HepG2 (cell line): Measurements from ENCODE around the gene SYMPK. TPM values are rescaled to one million over a fixed set of nuclear protein-coding genes. Genes with fewer than 3 reads are reported as not detected.

ENCODE experiments used
- BRCA1 ChIP-seq: sonication (generic); formaldehyde crosslinking; IDR thresholded peaks from 2 replicates; pipeline ENCODE4 v1.4.0; 2020; ENCODE audit warnings: missing genetic modification reagents
- CCAR2 ChIP-seq: fragments of 200-400 bp; formaldehyde crosslinking; optimal IDR thresholded peaks from 2 replicates; pipeline ENCODE3; 2018; ENCODE audit warnings: low read depth, mild to moderate bottlenecking, low read length, moderate library complexity
- JUND ChIP-seq: sonication (generic); formaldehyde crosslinking; IDR thresholded peaks from 2 replicates; pipeline ENCODE4 v1.8.0; 2022; ENCODE audit warnings: mild to moderate bottlenecking, missing genetic modification reagents
- KDM5B ChIP-seq: sonication (generic); formaldehyde crosslinking; IDR thresholded peaks from 2 replicates; pipeline ENCODE4 v1.4.0; 2020; ENCODE audit warnings: missing genetic modification reagents, mild to moderate bottlenecking, borderline replicate concordance
- KMT2A ChIP-seq: sonication (generic); formaldehyde crosslinking; IDR thresholded peaks from 2 replicates; pipeline ENCODE4 v1.4.0; 2020; ENCODE audit warnings: missing genetic modification reagents
- MATR3 ChIP-seq: sonication (generic); formaldehyde crosslinking; IDR thresholded peaks from 2 replicates; pipeline ENCODE4 v1.4.0; 2020; ENCODE audit warnings: missing genetic modification reagents
- MTA3 ChIP-seq: sonication (generic); formaldehyde crosslinking; IDR thresholded peaks from 2 replicates; pipeline ENCODE4 v1.4.0; 2020; ENCODE audit warnings: missing genetic modification reagents
- NFKBIZ ChIP-seq: IDR thresholded peaks from 2 replicates; pipeline ENCODE4 v1.6.1; 2018; ENCODE audit warnings: missing genetic modification reagents, missing compliant biosample characterization
- RCOR2 ChIP-seq: IDR thresholded peaks from 2 replicates; pipeline ENCODE4 v1.6.1; 2016; ENCODE audit warnings: missing biosample characterization, missing genetic modification reagents
- RFXAP ChIP-seq: sonication (generic); formaldehyde crosslinking; IDR thresholded peaks from 2 replicates; pipeline ENCODE4 v1.4.0; 2020; ENCODE audit warnings: missing genetic modification reagents, borderline replicate concordance
- SMC3 ChIP-seq: IDR thresholded peaks from 2 replicates; pipeline ENCODE4 v1.6.1; 2011; ENCODE audit warnings: low read length, improper control_type of control experiment
- XBP1 ChIP-seq: sonication (generic); formaldehyde crosslinking; IDR thresholded peaks from 2 replicates; pipeline ENCODE4 v1.5.0; 2020; ENCODE audit warnings: missing genetic modification reagents
- ZNF33A ChIP-seq: sonication (generic); formaldehyde crosslinking; IDR thresholded peaks from 2 replicates; pipeline ENCODE4 v1.5.1; 2020; ENCODE audit warnings: missing genetic modification reagents, mild to moderate bottlenecking, moderate library complexity, borderline replicate concordance
- ZNF547 ChIP-seq: sonication (generic); formaldehyde crosslinking; IDR thresholded peaks from 2 replicates; pipeline ENCODE4 v1.5.1; 2020; ENCODE audit warnings: mild to moderate bottlenecking, missing genetic modification reagents
- ZNF550 ChIP-seq: sonication (generic); formaldehyde crosslinking; IDR thresholded peaks from 2 replicates; pipeline ENCODE4 v1.4.0; 2020; ENCODE audit warnings: mild to moderate bottlenecking, missing genetic modification reagents, borderline replicate concordance
- ZNF761 ChIP-seq: sonication (generic); formaldehyde crosslinking; conservative IDR thresholded peaks from 2 replicates; pipeline ENCODE4 v1.4.0; 2020; ENCODE audit warnings: mild to moderate bottlenecking, missing genetic modification reagents
- ZNF782 ChIP-seq: sonication (generic); formaldehyde crosslinking; IDR thresholded peaks from 2 replicates; pipeline ENCODE4 v1.4.0; 2020; ENCODE audit warnings: missing genetic modification reagents, mild to moderate bottlenecking, borderline replicate concordance
- polyA plus RNA-seq, 8 experiments: library from polyadenylated mRNA; depleted of rRNA in 3 of 8; stranded (reverse) in 7 of 8; unstranded in 1 of 8; fragments of >200 nt; fragmentation: Illumina TruSeq in 4 of 8; extraction: Trizol in 4 of 8; gene quantifications; 2 replicates each; pipeline versions ENCODE4 v1.2.1 to v1.2.3, GENCODE V29; 2011 to 2016; ENCODE audit warnings: low read depth in 4 of 8, missing spikeins in 1 of 8, mixed read lengths in 1 of 8; ENCODE audit not compliant: insufficient read depth in 1 of 8
- total RNA-seq, 5 experiments: library from RNA; depleted of rRNA; stranded (reverse); fragments of >200 nt; fragmentation: Illumina TruSeq; extraction: Trizol; gene quantifications; 2 replicates each; pipeline ENCODE4 v1.2.3, GENCODE V29; 2016; ENCODE audit warnings: low read depth in 1 of 5
- TF ChIP-seq, protein P1 (sequence below): sonication (generic); formaldehyde crosslinking; conservative IDR thresholded peaks from 2 replicates; pipeline ENCODE4 v1.4.0; 2020; ENCODE audit warnings: missing genetic modification reagents
- TF ChIP-seq, protein P2 (sequence below): sonication (generic); formaldehyde crosslinking; IDR thresholded peaks from 2 replicates; pipeline ENCODE4 v1.4.0; 2020; ENCODE audit warnings: mild to moderate bottlenecking, missing genetic modification reagents, borderline replicate concordance
- TF ChIP-seq, protein P3 (sequence below): sonication (generic); formaldehyde crosslinking; IDR thresholded peaks from 2 replicates; pipeline ENCODE4 v1.4.0; 2020; ENCODE audit warnings: missing genetic modification reagents
- TF ChIP-seq, protein P4 (sequence below): sonication (generic); formaldehyde crosslinking; IDR thresholded peaks from 2 replicates; pipeline ENCODE4 v1.9.0; 2021; ENCODE audit warnings: missing genetic modification reagents, borderline replicate concordance

SYMPK gene
- total and polyA plus RNA-seq, 2 of the 13 experiments (the other 11 are each of a cell fraction or from before 2014, with no cell fraction given) = 21.9 to 55.7 TPM

DNA sequence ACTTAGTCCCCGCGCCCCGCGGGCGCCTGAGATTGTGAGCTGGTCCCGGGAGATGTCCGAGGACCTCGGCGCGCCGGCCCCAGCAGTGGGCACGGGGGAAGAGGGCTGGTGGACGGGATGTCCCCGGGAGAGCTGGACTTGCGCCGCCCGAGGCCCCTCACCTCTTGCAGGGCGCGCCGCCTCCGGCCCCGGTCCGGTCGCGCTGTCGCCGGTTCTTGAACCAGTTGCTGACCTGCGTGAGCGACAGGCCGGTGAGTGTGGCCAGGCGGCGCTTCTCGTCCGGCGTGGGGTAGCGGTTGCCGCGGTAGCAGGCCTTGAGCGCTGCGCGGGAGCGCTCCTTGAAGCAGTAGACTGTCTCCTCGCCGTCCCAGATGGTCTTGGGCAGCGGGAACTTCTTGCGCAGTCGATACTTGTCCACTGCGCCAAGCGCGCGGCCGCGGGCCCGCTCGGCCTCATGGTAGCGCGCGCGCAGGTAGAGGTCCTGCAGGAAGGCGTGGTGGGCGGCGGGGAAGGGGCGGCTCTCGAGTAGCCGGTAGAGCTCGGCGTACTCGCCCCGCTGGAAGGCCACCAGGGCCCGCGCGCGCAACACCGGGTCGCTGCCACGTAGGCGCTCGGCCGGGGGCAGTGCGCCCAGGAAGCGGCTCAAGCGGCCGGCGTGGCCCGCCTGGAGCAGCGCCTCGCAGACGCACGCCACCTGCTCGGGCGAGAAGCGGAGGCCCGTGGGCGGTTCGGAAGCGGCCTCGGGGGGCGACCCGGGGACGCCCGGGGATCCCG lies 94.9 kb downstream of the SYMPK start (continued):
- TF ChIP-seq, protein P1, sequence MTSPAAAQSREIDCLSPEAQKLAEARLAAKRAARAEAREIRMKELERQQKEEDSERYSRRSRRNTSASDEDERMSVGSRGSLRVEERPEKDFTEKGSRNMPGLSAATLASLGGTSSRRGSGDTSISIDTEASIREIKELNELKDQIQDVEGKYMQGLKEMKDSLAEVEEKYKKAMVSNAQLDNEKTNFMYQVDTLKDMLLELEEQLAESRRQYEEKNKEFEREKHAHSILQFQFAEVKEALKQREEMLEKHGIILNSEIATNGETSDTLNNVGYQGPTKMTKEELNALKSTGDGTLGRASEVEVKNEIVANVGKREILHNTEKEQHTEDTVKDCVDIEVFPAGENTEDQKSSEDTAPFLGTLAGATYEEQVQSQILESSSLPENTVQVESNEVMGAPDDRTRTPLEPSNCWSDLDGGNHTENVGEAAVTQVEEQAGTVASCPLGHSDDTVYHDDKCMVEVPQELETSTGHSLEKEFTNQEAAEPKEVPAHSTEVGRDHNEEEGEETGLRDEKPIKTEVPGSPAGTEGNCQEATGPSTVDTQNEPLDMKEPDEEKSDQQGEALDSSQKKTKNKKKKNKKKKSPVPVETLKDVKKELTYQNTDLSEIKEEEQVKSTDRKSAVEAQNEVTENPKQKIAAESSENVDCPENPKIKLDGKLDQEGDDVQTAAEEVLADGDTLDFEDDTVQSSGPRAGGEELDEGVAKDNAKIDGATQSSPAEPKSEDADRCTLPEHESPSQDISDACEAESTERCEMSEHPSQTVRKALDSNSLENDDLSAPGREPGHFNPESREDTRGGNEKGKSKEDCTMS (CRISPR knock-in tag) = no peak
- TF ChIP-seq ZNF761 (CRISPR knock-in tag) = no peak
- TF ChIP-seq ZNF550 (CRISPR knock-in tag) = no peak
- TF ChIP-seq RCOR2 = no peak
- TF ChIP-seq, protein P2, sequence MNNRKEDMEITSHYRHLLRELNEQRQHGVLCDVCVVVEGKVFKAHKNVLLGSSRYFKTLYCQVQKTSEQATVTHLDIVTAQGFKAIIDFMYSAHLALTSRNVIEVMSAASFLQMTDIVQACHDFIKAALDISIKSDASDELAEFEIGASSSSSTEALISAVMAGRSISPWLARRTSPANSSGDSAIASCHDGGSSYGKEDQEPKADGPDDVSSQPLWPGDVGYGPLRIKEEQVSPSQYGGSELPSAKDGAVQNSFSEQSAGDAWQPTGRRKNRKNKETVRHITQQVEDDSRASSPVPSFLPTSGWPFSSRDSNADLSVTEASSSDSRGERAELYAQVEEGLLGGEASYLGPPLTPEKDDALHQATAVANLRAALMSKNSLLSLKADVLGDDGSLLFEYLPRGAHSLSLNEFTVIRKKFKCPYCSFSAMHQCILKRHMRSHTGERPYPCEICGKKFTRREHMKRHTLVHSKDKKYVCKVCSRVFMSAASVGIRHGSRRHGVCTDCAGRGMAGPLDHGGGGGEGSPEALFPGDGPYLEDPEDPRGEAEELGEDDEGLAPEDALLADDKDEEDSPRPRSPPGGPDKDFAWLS (CRISPR knock-in tag) = no peak
- 0 out of 2 replicates have a peak, but pooled peaks have one; percentile 53 for TF ChIP-seq BRCA1
- TF ChIP-seq KDM5B (CRISPR knock-in tag) = 0 out of 2 replicates have a peak, but pooled peaks have one; percentile 45
- TF ChIP-seq, protein P3, sequence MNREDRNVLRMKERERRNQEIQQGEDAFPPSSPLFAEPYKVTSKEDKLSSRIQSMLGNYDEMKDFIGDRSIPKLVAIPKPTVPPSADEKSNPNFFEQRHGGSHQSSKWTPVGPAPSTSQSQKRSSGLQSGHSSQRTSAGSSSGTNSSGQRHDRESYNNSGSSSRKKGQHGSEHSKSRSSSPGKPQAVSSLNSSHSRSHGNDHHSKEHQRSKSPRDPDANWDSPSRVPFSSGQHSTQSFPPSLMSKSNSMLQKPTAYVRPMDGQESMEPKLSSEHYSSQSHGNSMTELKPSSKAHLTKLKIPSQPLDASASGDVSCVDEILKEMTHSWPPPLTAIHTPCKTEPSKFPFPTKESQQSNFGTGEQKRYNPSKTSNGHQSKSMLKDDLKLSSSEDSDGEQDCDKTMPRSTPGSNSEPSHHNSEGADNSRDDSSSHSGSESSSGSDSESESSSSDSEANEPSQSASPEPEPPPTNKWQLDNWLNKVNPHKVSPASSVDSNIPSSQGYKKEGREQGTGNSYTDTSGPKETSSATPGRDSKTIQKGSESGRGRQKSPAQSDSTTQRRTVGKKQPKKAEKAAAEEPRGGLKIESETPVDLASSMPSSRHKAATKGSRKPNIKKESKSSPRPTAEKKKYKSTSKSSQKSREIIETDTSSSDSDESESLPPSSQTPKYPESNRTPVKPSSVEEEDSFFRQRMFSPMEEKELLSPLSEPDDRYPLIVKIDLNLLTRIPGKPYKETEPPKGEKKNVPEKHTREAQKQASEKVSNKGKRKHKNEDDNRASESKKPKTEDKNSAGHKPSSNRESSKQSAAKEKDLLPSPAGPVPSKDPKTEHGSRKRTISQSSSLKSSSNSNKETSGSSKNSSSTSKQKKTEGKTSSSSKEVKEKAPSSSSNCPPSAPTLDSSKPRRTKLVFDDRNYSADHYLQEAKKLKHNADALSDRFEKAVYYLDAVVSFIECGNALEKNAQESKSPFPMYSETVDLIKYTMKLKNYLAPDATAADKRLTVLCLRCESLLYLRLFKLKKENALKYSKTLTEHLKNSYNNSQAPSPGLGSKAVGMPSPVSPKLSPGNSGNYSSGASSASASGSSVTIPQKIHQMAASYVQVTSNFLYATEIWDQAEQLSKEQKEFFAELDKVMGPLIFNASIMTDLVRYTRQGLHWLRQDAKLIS (CRISPR knock-in tag) = no peak
- no peak for TF ChIP-seq CCAR2
- TF ChIP-seq, protein P4, sequence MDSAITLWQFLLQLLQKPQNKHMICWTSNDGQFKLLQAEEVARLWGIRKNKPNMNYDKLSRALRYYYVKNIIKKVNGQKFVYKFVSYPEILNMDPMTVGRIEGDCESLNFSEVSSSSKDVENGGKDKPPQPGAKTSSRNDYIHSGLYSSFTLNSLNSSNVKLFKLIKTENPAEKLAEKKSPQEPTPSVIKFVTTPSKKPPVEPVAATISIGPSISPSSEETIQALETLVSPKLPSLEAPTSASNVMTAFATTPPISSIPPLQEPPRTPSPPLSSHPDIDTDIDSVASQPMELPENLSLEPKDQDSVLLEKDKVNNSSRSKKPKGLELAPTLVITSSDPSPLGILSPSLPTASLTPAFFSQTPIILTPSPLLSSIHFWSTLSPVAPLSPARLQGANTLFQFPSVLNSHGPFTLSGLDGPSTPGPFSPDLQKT (CRISPR knock-in tag) = no peak
- 0 out of 2 replicates have a peak, but pooled peaks have one; percentile 51 for TF ChIP-seq ZNF547 (CRISPR knock-in tag)
- no peak for TF ChIP-seq KMT2A (CRISPR knock-in tag)
- no peak for TF ChIP-seq MATR3 (CRISPR knock-in tag)
- no peak for TF ChIP-seq ZNF33A
- TF ChIP-seq ZNF782 (CRISPR knock-in tag) = no peak
- TF ChIP-seq NFKBIZ (CRISPR knock-in tag) = no peak
- TF ChIP-seq SMC3 = no peak
- TF ChIP-seq JUND = no peak
- TF ChIP-seq MTA3 (CRISPR knock-in tag) = no peak
- 0 out of 2 replicates have a peak, but pooled peaks have one; percentile 43 for TF ChIP-seq RFXAP (CRISPR knock-in tag)
- TF ChIP-seq XBP1 = no peak
